ENCODE measurements around the gene PRPF40B.
"Not testable (repeated sequence)": the region's sequence is repeated elsewhere in the genome, so short reads cannot be mapped to it uniquely, and the experiment has no call there.

PRPF40B gene

GRCh38 chr12:49609059-49609874 lies 14.1 kb upstream of the PRPF40B start:
- DNase-seq = no peak

GRCh38 chr12:49609875-49610154 lies 13.5 kb upstream of the PRPF40B start:
- no peak for DNase-seq

DNA sequence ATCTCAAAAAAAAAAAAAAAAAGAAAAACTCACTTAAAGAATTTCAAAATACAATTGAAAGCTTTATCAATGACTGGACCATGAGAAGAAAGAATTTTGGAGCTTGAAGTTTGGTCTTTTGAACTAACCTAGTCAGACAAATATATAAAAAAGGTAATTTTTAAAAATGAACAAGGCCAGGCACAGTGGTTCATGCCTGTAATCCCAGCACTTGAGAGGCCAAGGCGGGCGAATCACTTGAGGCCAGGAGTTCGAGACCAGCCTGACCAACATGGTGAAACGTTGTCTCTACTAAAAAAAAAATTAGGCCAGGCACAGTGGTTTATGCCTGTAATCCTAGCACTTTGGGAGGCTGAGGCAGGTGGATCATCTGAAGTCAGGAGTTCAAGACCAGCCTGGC lies 12.6 kb upstream of the PRPF40B start:
- not testable (repeated sequence) for DNase-seq

GRCh38 chr12:49612210-49612609 lies 11.2 kb upstream of the PRPF40B start:
- no peak for DNase-seq

- no peak for DNase-seq
These were observed 7.6 kb upstream of the PRPF40B start for GRCh38 chr12:49615725-49616124.

- DNase-seq = no peak
These were observed 6.7 kb upstream of the PRPF40B start for GRCh38 chr12:49616533-49617219.

DNA sequence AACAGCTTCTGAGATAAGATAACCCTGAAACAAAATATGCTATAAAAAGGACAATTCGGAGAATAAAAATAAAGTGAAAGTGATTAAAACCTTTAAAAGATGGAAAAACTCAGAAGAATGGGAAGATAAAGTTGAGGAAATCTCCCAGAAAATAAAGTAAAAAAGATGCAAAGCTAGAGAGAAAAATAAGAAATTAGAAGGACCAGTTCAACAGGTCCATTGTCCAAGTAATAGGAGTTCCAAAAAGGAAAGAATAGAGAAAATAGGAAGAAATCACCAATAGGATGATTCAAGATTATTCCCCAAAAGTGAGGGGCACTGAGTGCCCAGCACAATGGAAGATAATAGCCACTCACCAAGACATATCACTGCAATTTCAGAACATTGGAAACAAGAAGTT lies 4.8 kb upstream of the PRPF40B start:
- DNase-seq = no peak

DNA sequence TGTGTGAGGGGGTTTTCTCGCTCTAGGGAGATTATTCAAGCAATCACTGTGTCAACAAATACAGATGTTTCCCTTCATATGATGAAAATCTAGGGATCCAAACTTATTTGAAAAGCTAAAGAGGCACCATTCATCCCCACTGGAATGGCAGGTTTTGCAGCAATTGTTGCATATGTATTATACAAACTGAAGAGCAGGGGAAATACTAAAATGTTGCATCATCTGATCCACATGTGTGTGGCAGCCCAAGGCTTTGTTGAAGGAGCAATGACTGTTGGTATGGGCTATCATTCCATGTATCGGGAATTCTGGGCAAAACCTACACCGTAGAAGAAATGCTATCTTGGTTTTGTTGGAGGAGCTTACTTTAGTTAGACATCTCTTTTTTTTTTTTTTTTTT lies 4.1 kb upstream of the PRPF40B start:
- peak; percentile 26 for DNase-seq

DNA sequence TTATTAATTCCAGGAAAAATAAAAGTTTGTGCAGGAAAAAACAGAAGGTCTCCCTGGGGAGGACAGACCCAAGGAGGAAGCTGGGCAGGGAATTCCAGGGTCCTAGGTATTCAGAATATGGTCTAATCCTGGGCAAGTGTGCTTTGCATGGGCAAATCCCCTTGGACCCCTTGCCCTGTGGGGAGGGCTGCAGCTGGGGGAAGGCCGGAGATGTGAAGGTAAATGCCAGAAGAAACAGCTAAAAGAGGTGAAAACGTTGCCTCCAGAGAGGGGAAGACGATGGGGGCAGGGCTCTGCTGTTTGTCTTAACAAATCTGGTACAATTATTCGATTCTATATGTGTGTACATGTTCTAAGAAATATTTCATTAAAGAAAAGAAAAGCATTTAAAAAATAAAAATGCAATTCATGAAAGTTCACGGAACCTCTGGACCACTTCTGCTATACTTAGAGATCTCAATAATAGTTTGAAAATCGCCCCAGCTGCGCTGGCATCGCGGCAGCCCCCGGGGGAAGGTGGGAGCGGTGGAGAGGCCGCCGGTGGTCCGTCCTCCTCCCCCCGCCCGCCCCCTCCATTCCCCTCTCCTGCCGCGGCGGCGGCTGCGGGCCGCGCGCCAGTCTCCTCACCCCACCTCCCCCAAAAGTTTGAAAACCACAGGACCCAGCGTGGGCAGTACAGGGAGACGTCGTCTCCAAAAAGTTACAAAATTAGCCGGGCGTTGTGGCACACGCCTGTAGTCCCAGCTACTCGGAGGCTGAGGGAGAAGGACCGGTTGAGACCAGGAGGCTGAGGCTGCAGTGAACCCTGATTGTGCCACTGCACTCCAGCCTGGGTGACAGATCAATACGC lies 1.5 kb upstream of the PRPF40B start:
- peak; percentile 21 for DNase-seq

DNA sequence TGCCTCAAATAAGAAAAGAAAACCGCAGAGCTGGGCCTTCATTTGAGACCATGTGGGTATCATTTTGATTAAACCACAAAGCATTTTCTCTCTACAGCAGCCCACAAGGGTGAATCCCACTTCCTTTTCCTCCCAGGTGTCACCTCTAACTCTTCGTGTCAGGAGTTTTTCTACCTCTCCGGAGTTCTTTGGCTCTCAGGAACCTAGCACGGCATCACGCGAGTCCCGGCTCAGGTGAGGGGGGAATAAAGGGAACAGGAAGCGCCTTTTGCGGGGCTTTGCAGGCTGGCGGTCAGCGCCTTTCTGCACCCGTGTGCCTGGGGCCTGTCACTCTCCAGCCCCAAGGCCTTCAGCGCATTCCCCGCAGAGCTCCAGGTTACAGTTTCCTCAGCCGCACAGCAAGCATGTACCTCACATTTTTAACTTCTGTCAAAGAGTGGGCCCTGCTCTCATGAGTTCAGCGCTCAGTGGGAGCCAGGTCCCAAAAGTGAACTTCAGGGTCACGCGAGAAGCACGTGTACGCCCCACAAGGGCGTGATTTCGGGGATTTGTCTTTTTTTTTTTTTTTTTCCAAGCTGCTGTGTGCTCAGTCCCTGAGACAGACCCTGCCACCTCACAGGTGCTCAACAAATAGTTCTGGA lies 740 bp upstream of the PRPF40B start:
- DNase-seq = peak; percentile 48

DNA sequence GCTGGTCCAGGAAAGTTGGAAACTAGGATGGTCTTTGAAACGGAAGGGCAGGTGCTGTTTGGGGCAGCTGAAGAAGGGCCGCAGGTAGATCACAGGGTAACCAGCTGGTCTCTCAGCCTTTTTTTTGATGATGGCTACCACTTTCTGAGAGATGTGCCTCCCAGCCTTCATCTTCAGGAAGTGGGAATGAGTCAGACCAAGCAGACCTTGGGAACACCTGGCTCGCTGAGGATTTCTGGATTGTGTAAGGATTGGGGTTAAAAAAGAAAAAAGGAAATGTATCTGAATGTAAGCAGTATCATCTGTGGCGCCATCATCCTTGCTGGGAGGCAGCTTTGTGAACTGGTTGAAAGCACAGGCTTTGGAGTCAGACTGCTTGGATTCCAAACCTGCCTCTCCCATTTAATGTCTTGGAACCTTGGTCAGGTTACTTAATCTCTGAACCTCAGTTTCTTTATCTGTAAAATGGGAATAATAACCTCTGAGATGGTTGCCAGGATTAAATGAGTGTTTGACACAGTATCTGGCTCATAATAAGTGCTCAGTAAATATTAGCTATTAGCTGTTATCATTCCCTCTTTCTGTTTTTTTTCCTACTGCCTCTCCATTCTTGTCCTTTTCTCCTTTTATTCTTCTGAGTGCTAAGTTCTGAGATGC lies 1.7 kb downstream of the PRPF40B start:
- DNase-seq = no peak

- no peak for DNase-seq
These were observed 2.9 kb downstream of the PRPF40B start for GRCh38 chr12:49626169-49626835.

DNA sequence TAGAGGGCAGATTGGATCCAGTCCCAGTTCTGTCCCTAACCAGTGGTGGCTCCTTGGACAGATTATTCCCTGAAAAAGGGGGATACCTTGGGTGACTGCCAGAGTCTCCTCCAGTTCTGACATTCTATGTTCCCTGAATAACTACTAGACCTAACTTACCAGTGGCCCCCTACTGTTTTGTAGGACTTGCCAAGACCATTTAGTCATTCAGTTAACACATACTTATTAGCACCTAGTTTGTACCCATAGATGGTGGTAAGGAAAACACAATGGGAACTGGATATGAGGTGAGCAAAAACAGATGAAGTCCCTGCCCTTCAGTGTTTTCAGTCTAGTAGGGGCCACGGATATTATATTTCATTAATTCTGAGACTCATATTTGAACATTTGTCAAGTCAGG lies 3.5 kb downstream of the PRPF40B start:
- no peak for DNase-seq

DNA sequence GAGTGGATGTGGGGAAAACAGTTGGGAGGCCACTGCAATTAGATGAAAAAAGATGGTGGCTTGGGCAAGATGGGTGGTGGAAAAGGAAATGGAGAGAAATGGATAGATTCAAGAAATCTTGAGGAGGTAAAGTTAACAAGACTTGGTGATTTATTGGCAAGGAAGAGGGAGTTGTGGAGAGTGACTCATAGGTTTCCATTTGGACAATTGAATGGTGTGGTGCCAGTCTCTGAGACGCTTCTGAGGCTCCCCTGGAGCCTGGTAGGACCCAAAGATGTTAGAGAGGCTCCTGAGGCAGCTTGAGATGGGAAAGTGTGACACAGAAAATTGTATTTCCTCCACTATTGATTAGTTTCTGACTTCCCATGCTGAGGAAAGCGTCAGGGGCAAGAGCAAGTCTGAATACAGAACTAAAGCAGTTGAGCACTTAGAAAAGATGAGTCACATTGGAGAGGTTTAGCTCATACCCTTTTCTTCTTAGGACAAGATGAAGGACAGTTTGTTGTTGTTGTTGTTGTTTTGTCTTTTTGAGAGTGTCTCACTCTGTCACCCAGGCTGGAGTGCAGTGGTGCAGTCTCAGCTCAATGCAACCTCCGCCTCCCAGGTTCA lies 4.5 kb downstream of the PRPF40B start:
- peak; percentile 54 for DNase-seq

- no peak for DNase-seq
These were observed 8.1 kb downstream of the PRPF40B start for GRCh38 chr12:49631336-49631907.

- no peak for DNase-seq
These were observed 9.0 kb downstream of the PRPF40B start for GRCh38 chr12:49632401-49632800.

DNA sequence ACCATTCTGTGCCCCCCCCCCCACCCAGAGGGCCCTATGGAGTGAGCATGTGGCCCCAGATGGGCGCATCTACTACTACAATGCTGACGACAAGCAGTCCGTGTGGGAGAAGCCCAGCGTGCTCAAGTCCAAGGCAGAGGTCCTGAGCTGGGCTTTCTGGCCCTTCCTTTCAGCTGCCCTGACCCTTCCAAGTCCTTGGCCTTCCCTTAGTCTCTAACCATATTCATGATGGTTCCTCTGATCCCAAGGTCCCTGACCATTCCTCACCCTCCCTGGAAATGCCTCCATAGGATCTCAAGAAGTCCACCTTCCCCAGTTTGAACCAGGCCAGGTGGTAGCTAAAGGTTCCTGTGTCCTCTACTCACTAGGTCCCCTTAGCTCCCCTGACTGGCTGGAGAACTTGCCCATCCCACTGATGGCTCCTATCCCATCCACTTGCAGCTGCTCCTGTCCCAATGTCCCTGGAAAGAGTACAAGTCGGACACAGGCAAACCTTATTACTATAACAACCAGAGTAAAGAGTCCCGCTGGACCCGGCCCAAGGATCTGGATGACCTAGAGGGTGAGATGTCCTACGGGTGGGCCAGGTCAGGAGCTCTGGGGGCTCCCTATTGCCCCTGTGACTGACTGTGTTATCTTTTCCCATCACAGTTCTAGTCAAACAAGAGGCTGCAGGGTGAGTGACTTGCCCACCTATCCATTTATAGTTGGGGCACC lies 9.8 kb downstream of the PRPF40B start:
- DNase-seq = no peak

DNA sequence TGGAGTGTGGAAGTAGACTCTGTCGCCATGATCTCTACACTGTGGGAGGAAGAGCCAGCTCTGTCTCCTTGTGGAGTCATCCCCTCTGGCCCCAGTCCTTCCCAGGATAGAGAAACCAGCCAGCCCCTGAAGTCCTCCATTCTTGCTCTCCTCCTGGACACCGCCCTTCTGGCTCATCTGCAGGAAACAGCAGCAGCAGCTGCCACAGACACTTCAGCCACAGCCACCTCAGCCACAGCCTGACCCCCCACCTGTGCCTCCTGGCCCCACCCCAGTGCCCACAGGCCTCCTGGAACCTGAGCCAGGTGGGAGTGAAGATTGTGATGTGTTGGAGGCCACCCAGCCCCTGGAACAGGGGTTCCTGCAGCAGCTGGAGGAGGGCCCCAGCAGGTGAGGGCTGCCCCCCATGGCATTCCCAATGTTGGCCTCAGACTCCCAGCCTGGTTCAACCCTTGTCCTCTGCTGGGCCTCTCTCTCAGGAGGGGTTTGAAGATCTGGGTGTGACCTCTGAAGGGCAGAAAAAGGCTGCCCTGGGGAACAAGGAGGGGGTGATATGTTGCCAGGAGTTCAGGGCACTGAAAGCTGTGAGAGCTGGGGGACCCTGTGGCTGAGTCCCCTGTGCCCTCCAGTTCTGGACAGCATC lies 10.5 kb downstream of the PRPF40B start:
- no peak for DNase-seq

DNA sequence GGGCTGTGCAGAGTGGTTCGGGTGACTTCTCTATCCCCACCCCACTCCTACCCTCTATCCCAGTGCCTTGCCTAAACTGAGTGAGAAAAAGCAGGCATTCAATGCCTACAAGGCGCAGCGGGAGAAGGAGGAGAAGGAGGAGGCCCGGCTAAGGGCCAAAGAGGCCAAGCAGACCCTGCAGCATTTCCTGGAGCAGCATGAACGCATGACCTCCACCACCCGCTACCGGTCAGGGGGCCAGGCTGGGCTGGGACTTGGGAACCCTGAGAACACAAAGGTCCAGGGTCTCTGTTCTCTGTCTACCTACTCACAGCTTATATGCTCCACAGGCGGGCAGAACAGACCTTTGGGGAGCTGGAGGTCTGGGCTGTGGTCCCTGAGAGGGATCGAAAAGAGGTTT lies 11.7 kb downstream of the PRPF40B start:
- DNase-seq = no peak

DNA sequence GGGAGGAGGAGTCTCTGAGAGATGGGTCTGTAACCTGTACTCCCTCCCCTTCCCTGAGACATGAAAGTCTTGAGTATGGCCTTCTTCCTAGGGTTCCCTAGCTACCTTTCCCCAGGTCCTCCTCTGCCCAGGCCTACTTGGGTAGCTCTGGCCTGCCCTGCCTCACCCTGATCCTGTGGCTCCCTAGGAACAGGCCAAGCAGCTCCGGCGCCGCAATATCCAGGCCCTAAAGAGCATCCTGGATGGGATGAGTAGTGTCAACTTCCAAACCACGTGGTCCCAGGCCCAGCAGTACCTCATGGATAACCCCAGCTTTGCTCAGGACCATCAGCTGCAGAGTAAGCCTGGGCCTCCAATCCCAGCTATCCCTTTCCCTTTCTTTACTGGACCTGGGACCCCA lies 12.3 kb downstream of the PRPF40B start:
- no peak for DNase-seq
